Adrenal gland (tissue), 12 donors: ENCODE measurements around the gene SFTPB. TPM values are rescaled to one million over a fixed set of nuclear protein-coding genes. Genes with fewer than 3 reads are reported as not detected.
A peak's percentile ranks its signal among the peaks of the same experiment; 100 is the strongest.

Experiments
- DNase-seq, 7 donors: peaks; one replicate each; pipeline ENCODE4 v3.0.0-alpha.2; 2019 to 2020
- H3K27ac ChIP-seq, 5 donors: fragments of 200-600 bp; sonication (generic) in 4 of 5; 1 replicate in 3 of 5; 2 replicates in 2 of 5; pipeline versions ENCODE4 v1.5.1 to v1.8.0; 2016 to 2020; ENCODE audit warnings: mild to moderate bottlenecking in 1 of 5
- H3K27me3 ChIP-seq: fragments of 200-600 bp; 2 replicates; pipeline ENCODE4 v1.8.0; 2021
- H3K36me3 ChIP-seq, 2 donors: fragments of 200-600 bp; replicated peaks in 1 of 2; 1 replicate in 1 of 2; 2 replicates in 1 of 2; pipeline versions ENCODE4 v1.5.1 to v1.8.0; 2018 to 2022
- H3K4me1 ChIP-seq, 2 donors: fragments of 200-600 bp; replicated peaks in 1 of 2; 1 replicate in 1 of 2; 2 replicates in 1 of 2; pipeline versions ENCODE4 v1.5.1 to v1.8.0; 2018 to 2021
- H3K4me3 ChIP-seq, 4 donors: fragments of 200-600 bp; sonication (generic) in 3 of 4; one replicate each; pipeline ENCODE4 v1.5.1; 2016 to 2018
- H3K9me3 ChIP-seq, 3 donors: fragments of 200-600 bp; sonication (generic) in 1 of 3; replicated peaks in 1 of 3; 1 replicate in 2 of 3; 2 replicates in 1 of 3; pipeline versions ENCODE4 v1.5.1 to v1.8.0; 2016 to 2021
- POLR2A ChIP-seq, 2 donors: fragments of 450-650 bp; IDR thresholded peaks; one replicate each; pipeline ENCODE4 v1.6.1; 2017; ENCODE audit warnings: antibody characterized with exemption in 2 of 2, mild to moderate bottlenecking in 2 of 2, moderate library complexity in 1 of 2
- WGBS, 4 donors: extraction: QIAGEN DNeasy Blood & Tissue Kit in 2 of 4; methylation state at CpG; one replicate each; pipeline versions ENCODE4 v1.1.5 to v1.1.7; 2013 to 2017; 5-methylcytosine and 5-hydroxymethylcytosine counted together
- intact Hi-C, 2 donors: fragments of 100-400 bp; cut with DNase I; formaldehyde crosslinking; loops; one replicate each; pipeline versions ENCODE4 v1.14.1 to v1.15.0; 2022 to 2023
- polyA plus RNA-seq, 3 donors: library from polyadenylated mRNA; stranded (reverse); fragments of 200-250 nt in 2 of 3; fragments of 350-450 nt in 1 of 3; fragmentation: Illumina TruSeq in 1 of 3; extraction: RNeasy Lipid Tissue Mini Kit (QIAGEN cat#74804) in 1 of 3; gene quantifications; one replicate each; pipeline ENCODE4 v1.2.3, GENCODE V29; 2013 to 2014
- total RNA-seq, 9 donors: library from RNA; depleted of rRNA in 4 of 9; stranded (reverse); fragments of >200 nt in 4 of 9; fragments of 120-200 nt in 1 of 9; fragmentation: NEBNext Ultra II Directional in 1 of 9; extraction: Animal tissue kit (Norgen Biotek cat#: 25700) in 1 of 9; gene quantifications; one replicate each; pipeline versions ENCODE4 v1.1.0 to v1.2.4, GENCODE V29; 2013 to 2023
- TF ChIP-seq, protein P1 (sequence below), 6 experiments: fragments of 450-650 bp in 4 of 6; fragments of 200-600 bp in 2 of 6; sonication (generic) in 1 of 6; IDR thresholded peaks; 1 replicate in 5 of 6; 2 replicates in 1 of 6; pipeline versions ENCODE4 v1.5.1 to v1.8.0; 2016 to 2021; ENCODE audit warnings: antibody characterized with exemption in 6 of 6, mild to moderate bottlenecking in 2 of 6, moderate library complexity in 1 of 6
- donor health status: healthy with polysubstance abuse.
- donor health status: Bipolar disorder and iron deficiency.
- donor health status: DM: yes; HTN: yes; CAD: no.
- donor health status: DM: no; HTN: no; CAD: no.
- donor health status: DM: no; HTN: no; CAD: no.
- donor health status: DM: yes; HTN: yes; CAD: no.

SFTPB gene
- total and polyA plus RNA-seq, 12 donors, result 0.04 to 21.3 (median 1.4) TPM; not detected in 5

DNA sequence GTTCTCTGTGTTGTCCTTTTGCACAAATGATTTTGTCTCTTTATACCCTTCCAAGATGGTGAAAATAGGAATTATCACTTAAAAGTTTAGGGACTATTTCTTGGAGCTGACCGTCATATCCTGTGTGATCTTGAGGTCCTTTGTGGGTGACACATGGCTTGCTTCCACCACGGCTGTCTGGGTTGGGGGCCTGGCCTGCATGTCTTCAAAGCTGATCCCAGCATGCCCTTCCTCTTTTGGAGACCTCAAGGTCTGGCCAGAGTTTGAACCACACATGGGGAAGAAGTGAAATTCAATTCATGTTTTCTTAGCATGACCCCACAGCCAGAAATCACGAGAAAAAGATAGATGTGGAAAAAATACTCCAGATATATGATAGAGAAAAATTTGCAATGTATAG lies 14.0 kb downstream of the SFTPB start:
- peak in 2 of 7 donors; percentile 30 to 61 for DNase-seq
- Histone ChIP-seq H3K9me3 (no peaks in the 10 kb centered on the region), H3K4me1 (no peaks in the 10 kb centered on the region), H3K27ac (no peak overlapping the region), H3K4me3 (no peak overlapping the region), H3K36me3 (peaks cover 0 to 31% of the 10 kb centered on the region in 2 donors), H3K27me3 (no peaks in the 10 kb centered on the region)
- intact Hi-C loops, result loop anchor here in 1 of 2 donors (10.0 kb wide), 1 partner anchor 431 kb away; no protein-coding TSS in a partner anchor
- WGBS, 4 donors, result 71 to 79% (median 75%) methylated on average over 3 of the region's 3 CpGs
- TF ChIP-seq, protein P1, sequence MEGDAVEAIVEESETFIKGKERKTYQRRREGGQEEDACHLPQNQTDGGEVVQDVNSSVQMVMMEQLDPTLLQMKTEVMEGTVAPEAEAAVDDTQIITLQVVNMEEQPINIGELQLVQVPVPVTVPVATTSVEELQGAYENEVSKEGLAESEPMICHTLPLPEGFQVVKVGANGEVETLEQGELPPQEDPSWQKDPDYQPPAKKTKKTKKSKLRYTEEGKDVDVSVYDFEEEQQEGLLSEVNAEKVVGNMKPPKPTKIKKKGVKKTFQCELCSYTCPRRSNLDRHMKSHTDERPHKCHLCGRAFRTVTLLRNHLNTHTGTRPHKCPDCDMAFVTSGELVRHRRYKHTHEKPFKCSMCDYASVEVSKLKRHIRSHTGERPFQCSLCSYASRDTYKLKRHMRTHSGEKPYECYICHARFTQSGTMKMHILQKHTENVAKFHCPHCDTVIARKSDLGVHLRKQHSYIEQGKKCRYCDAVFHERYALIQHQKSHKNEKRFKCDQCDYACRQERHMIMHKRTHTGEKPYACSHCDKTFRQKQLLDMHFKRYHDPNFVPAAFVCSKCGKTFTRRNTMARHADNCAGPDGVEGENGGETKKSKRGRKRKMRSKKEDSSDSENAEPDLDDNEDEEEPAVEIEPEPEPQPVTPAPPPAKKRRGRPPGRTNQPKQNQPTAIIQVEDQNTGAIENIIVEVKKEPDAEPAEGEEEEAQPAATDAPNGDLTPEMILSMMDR (IDR thresholded peaks at IDR 0.05), result no peak
- TF ChIP-seq POLR2A (IDR thresholded peaks at IDR 0.05), result no peak

DNA sequence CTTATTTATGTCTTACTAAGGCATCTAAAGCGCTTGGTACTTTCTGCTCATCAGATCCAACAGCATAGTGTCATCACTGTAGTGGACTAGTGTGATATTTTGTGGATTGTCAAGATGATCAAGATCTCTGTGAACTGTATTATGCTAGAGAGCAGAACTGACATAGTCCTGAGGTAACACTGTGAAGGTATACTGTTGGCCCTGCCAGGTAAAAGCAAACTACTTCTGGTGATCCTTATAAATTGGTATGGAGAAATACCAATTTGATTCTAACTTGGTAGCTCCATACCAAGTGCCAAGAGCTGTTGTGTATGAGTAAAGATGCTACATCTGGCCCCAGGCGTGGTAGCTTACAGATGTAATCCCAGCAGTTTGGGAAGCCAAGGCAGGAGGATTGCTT lies 15.9 kb downstream of the SFTPB start:
- H3K27ac ChIP-seq, result no peak overlapping the region
- TF ChIP-seq, protein P1 (IDR thresholded peaks at IDR 0.05), result no peak
- TF ChIP-seq POLR2A (IDR thresholded peaks at IDR 0.05), result no peak
- intact Hi-C loops, result loop anchor here in 1 of 2 donors (10.0 kb wide), 1 partner anchor 433 kb away; no protein-coding TSS in a partner anchor
- DNase-seq, result no peak
- no peaks in the 10 kb centered on the region for H3K4me1 ChIP-seq
- 84 to 98% (median 92%) methylated on average over 2 of the region's 2 CpGs for WGBS, 4 donors
- H3K27me3 ChIP-seq, result no peaks in the 10 kb centered on the region
- peaks cover 0 to 50% of the 10 kb centered on the region in 2 donors for H3K36me3 ChIP-seq
- no peaks in the 10 kb centered on the region for H3K9me3 ChIP-seq
- H3K4me3 ChIP-seq, result no peak overlapping the region

DNA sequence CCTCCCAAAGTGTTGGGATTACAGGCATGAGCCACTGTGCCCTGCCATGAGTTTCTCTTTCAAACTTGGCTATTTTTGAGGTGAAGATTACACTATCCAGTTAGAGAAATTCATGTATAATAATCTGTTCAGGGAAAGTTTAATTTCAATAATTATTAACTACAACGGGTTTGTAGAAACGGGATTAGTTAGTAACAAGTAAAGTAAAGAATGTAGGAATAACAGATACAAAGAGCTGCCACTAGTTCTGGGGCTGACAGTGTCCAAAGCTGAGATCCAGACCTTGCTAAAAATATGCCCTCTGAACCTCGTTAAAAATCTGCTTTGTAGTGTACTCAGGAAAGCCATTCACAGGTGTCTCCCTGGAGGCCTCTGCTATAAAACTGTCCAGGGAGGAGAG lies 16.9 kb downstream of the SFTPB start:
- no peak overlapping the region for H3K4me3 ChIP-seq
- 90 to 95% (median 92%) methylated on average over 3 of the region's 3 CpGs for WGBS, 4 donors
- no peak overlapping the region for H3K27ac ChIP-seq
- intact Hi-C loops, result loop anchor here in 1 of 2 donors (10.0 kb wide), 1 partner anchor 434 kb away; no protein-coding TSS in a partner anchor
- H3K9me3 ChIP-seq, result no peaks in the 10 kb centered on the region
- DNase-seq, result no peak
- no peaks in the 10 kb centered on the region for H3K27me3 ChIP-seq
- H3K36me3 ChIP-seq, result peaks cover 0 to 60% of the 10 kb centered on the region in 2 donors
- TF ChIP-seq, protein P1 (IDR thresholded peaks at IDR 0.05), result no peak
- no peak for TF ChIP-seq POLR2A (IDR thresholded peaks at IDR 0.05)
- H3K4me1 ChIP-seq, result no peaks in the 10 kb centered on the region

DNA sequence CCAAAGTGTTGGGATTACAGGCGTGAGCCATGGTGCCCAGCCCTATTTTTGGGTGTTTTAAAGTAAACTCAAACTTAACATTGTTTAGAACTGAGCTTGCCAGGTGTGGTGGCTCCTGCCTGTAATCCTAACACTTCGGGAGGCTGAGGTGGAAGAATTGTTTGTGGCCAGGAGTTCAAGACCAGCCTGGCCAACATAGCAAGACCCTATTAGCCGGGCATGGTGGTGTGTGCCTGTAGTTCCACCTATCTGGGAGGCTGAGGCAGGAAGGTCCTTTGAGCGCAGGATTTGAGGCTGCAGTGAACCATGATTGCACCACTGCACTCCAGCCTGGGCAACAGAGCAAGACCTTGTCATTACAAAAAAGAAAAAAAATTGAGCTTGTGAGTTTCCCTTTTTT lies 17.5 kb downstream of the SFTPB start:
- H3K27ac ChIP-seq, result no peak overlapping the region
- intact Hi-C loops, result loop anchor here in 1 of 2 donors (10.0 kb wide), 1 partner anchor 434 kb away; no protein-coding TSS in a partner anchor
- H3K4me1 ChIP-seq, result no peaks in the 10 kb centered on the region
- no peaks in the 10 kb centered on the region for H3K27me3 ChIP-seq
- 94 to 100% (median 98%) methylated on average over 4 of the region's 4 CpGs for WGBS, 4 donors
- peaks cover 0 to 66% of the 10 kb centered on the region in 2 donors for H3K36me3 ChIP-seq
- TF ChIP-seq, protein P1 (IDR thresholded peaks at IDR 0.05), result no peak
- TF ChIP-seq POLR2A (IDR thresholded peaks at IDR 0.05), result no peak
- DNase-seq, result no peak
- H3K4me3 ChIP-seq, result no peak overlapping the region
- H3K9me3 ChIP-seq, result no peaks in the 10 kb centered on the region
